Astrocyte of the cerebellum (primary cell): ENCODE results near the gene TMEM135.
"Not testable (repeated sequence)": the region's sequence is repeated elsewhere in the genome, so short reads cannot be mapped to it uniquely, and the experiment has no call there.

Experiments
- DNase-seq: peaks from one replicate; pipeline ENCODE4 v3.0.0-alpha.2; 2011; ENCODE audit warnings: low read depth
- H3K4me3 ChIP-seq: 2 replicates; pipeline ENCODE4 v1.5.1; 2011; ENCODE audit warnings: mild to moderate bottlenecking, low read depth, low read length, moderate library complexity
- in situ Hi-C: cut with HindIII; loops from 2 replicates; pipeline ENCODE4 v1.10.0; 2017; ENCODE audit warnings: low sequenced_read_pairs
- TF ChIP-seq, protein P1 (sequence below): IDR thresholded peaks from 2 replicates; pipeline ENCODE4 v1.5.1; 2012; ENCODE audit warnings: low read length, low read depth, moderate library complexity, mild to moderate bottlenecking; ENCODE audit errors: missing control alignments

TMEM135 gene

DNA sequence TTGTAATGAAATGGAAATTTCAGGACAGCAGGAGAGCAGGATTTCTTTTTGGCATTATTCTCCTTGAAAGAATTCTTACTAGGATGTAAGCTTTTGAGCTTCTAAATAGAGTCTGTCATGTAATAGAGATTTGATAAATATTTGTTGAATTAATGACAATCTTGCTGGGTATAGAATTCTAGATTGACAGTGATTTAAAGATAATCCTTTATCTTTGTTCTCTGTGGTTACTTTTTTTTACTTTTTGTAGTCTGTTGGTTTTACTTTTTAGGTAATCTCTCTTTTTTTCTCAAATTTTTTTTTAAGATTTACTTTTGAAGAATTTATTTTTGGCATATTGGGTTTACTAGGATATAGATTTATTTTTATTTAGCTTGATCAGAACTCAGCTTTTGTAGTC lies 54.8 kb downstream of the TMEM135 start:
- no peak overlapping the region for H3K4me3 ChIP-seq
- in situ Hi-C loops, result no loop called here
- DNase-seq, result no peak
- TF ChIP-seq, protein P1, sequence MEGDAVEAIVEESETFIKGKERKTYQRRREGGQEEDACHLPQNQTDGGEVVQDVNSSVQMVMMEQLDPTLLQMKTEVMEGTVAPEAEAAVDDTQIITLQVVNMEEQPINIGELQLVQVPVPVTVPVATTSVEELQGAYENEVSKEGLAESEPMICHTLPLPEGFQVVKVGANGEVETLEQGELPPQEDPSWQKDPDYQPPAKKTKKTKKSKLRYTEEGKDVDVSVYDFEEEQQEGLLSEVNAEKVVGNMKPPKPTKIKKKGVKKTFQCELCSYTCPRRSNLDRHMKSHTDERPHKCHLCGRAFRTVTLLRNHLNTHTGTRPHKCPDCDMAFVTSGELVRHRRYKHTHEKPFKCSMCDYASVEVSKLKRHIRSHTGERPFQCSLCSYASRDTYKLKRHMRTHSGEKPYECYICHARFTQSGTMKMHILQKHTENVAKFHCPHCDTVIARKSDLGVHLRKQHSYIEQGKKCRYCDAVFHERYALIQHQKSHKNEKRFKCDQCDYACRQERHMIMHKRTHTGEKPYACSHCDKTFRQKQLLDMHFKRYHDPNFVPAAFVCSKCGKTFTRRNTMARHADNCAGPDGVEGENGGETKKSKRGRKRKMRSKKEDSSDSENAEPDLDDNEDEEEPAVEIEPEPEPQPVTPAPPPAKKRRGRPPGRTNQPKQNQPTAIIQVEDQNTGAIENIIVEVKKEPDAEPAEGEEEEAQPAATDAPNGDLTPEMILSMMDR, result no peak

DNA sequence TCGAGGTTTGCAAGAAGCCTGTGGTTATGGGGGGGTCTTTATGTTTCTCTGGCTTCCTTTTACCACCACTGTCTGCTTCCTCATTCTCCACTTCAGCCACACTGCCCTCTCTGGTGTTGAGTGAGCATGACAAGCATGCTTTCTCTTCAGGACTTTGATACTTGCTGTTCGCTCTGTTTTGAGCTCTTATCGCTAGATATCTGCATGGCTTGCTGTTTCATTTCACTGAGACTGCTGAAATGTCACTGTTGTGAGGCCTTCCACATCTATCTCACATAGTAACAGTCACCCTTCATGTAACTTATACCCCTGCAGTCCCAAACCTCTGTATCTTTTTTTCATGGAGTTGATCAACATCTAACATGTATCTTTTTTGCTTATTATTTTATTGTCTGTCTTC lies 59.8 kb downstream of the TMEM135 start:
- no peak overlapping the region for H3K4me3 ChIP-seq
- peak; percentile 5 for DNase-seq
- in situ Hi-C loops, result no loop called here
- TF ChIP-seq, protein P1, result peak; percentile 78

DNA sequence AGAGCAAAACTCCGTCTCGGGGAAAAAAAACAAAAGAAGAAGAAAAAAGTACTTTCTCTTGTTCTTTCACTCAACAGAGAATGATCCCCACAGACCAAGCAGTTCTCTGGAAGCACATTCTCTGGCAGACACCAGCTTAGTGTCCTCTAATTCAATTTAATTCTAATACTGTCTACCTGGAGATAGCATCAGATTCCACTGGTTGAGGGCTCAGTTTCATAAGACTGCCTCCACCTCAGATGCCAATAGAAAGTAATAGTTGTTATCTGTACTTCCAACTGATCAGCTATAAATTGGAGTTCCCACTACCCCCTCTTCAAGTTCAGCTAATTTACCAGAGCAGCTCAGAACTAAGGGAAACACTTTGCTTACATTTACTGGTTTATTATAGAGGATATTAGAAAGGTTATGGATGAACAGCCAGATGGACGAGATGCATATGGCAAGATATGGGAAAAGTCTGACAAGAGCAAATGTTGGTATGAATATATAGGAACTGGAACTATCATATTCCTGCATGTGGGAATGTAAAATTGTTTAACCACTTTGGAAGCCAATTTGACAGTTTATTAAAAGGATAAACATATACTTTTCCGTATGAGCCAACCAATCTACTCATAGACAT lies 64.3 kb downstream of the TMEM135 start:
- H3K4me3 ChIP-seq, result no peak overlapping the region
- DNase-seq, result no peak
- TF ChIP-seq, protein P1, result no peak
- in situ Hi-C loops, result no loop called here

DNA sequence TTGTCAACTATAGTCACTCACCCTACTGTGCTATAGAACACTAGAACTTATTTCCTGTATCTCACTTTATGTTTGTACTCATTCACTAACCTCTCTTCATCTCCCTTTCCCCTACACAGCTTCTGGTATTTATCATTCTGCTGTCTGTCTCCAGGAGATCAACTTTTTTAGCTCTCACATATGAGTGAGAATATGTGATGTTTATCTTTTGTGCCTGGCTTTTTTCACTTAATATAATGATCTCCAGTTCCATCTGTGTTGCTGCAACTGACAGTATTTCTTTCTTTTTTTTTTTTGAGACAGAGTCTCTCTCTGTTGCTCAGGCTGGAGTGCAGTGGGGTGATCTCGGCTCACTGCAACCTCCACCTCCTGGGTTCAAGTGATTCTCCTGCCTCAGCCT lies 68.1 kb downstream of the TMEM135 start:
- in situ Hi-C loops, DNase-seq, H3K4me3 ChIP-seq: not testable (repeated sequence)

DNA sequence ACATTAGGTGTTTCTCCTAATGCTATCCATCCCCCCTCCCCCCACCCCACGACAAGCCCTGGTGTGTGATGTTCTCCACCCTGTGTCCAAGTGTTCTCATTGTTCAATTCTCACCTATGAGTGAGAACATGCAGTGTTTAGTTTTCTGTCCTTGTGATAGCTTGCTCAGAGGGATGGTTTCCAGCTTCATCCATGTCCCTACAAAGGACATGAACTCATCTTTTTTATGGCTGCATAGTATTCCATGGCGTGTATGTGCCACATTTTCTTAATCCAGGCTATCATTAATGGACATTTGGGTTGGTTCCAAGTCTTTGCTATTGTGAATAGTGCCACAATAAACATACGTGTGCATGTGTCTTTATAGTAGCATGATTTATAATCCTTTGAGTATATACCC lies 69.6 kb downstream of the TMEM135 start:
- in situ Hi-C loops, DNase-seq, H3K4me3 ChIP-seq: not testable (repeated sequence)

DNA sequence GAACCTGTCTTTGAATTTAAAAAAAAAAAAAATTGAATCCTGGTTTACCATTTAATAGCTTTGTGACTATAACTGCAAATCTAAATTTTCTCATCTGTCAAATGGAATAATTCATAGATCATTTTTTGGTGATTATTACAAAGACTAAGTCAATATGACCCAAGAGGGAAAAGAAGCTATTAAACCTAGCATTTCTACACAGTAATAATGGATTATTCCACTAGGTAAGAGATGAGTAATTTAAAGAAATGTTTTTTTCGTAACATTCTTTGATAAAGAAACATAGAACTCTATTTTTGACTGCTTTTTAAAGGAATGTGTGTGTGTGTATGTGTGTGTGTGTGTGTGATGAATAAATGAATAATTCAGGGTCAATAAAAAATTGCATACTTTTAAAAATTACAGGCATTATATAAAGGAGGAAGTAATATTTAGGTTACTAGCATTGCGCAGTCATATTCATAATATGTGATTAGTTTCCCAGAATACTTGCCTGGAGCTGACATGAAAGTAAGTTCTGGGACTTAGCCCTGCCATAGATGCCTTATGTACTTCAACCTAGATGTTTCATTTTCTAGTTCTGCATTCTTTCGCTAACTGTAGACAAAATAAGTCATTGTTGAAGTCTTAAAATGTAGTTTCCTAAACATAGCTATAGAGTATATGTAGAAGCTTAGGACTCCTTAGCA lies 72.9 kb downstream of the TMEM135 start:
- in situ Hi-C loops, result no loop called here
- TF ChIP-seq, protein P1, result no peak
- no peak for DNase-seq
- no peak overlapping the region for H3K4me3 ChIP-seq

DNA sequence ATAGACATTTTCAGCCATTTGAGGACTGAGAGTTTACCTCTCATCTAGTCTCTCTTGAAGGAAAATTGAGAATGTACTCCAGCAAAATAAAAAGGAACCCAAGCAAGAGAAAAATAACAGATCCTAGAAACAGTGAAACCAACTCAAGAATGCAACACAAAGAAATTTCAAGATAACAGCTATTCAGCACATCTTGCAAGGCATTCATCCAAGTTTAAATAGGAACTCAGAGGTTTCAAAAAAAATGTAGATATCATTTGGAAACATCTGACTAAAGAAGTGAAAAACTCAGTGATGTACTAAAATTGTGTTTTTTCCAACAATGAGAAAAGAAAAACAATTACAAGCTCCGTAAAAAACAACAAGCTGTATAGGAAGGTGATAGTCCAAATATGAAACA lies 76.4 kb downstream of the TMEM135 start:
- TF ChIP-seq, protein P1, result no peak
- in situ Hi-C loops, result no loop called here
- H3K4me3 ChIP-seq, result no peak overlapping the region
- peak; percentile 23 for DNase-seq
